ENCODE data around the gene PTPN1.
"Not testable (repeated sequence)": the region's sequence is repeated elsewhere in the genome, so short reads cannot be mapped to it uniquely, and the experiment has no call there.

The PTPN1 gene

GRCh38 chr20:50559149-50559548, 49.0 kb downstream of the PTPN1 start:
- peaks cover 20% of the 10 kb centered on the region; the same call in 1 of the 2 replicates for H3K4me1 ChIP-seq (ENCODE audit: insufficient read depth, low read length)
- no peaks in the 10 kb centered on the region for H3K9me3 ChIP-seq (ENCODE audit: control insufficient read depth, insufficient read depth, low read length)
- H3K9ac ChIP-seq (ENCODE audit: low read depth, low read length): no peak overlapping the region
- H3K36me3 ChIP-seq (ENCODE audit: insufficient read depth, low read length): peaks cover 9% of the 10 kb centered on the region

- Histone ChIP-seq H3K4me1 (ENCODE audit: insufficient read depth, low read length) (peaks cover 20% of the 10 kb centered on the region; the same call in 1 of the 2 replicates), H3K9ac (ENCODE audit: low read depth, low read length) (no peak overlapping the region), H3K36me3 (ENCODE audit: insufficient read depth, low read length) (peaks cover 10% of the 10 kb centered on the region), H3K9me3 (ENCODE audit: control insufficient read depth, insufficient read depth, low read length) (no peaks in the 10 kb centered on the region)
These were observed 49.9 kb downstream of the PTPN1 start for GRCh38 chr20:50559856-50560638.

GRCh38 chr20:50560867-50561266, 50.7 kb downstream of the PTPN1 start:
- no peak overlapping the region for H3K9ac ChIP-seq (ENCODE audit: low read depth, low read length)
- peaks cover 20% of the 10 kb centered on the region; the same call in 1 of the 2 replicates for H3K4me1 ChIP-seq (ENCODE audit: insufficient read depth, low read length)
- peaks cover 13% of the 10 kb centered on the region for H3K36me3 ChIP-seq (ENCODE audit: insufficient read depth, low read length)
- no peaks in the 10 kb centered on the region for H3K9me3 ChIP-seq (ENCODE audit: control insufficient read depth, insufficient read depth, low read length)

GRCh38 chr20:50561379-50562078, 51.3 kb downstream of the PTPN1 start:
- Histone ChIP-seq H3K9ac (ENCODE audit: low read depth, low read length) (no peak overlapping the region), H3K36me3 (ENCODE audit: insufficient read depth, low read length) (peaks cover 11% of the 10 kb centered on the region; the same call in 1 of the 2 replicates), H3K9me3 (ENCODE audit: control insufficient read depth, insufficient read depth, low read length) (no peaks in the 10 kb centered on the region), H3K4me1 (ENCODE audit: insufficient read depth, low read length) (peaks cover 20% of the 10 kb centered on the region; the same call in 1 of the 2 replicates)

GRCh38 chr20:50562262-50562701, 52.1 kb downstream of the PTPN1 start:
- Histone ChIP-seq H3K4me1 (ENCODE audit: insufficient read depth, low read length) (peaks cover 20% of the 10 kb centered on the region; the same call in 1 of the 2 replicates), H3K9ac (ENCODE audit: low read depth, low read length) (no peak overlapping the region), H3K36me3 (ENCODE audit: insufficient read depth, low read length) (peaks cover 11% of the 10 kb centered on the region; the same call in 1 of the 2 replicates)

GRCh38 chr20:50563133-50563944, 53.2 kb downstream of the PTPN1 start:
- H3K9ac ChIP-seq (ENCODE audit: low read depth, low read length): no peak overlapping the region
- no peaks in the 10 kb centered on the region for H3K9me3 ChIP-seq (ENCODE audit: control insufficient read depth, insufficient read depth, low read length)
- peaks cover 11% of the 10 kb centered on the region; the same call in 1 of the 2 replicates for H3K36me3 ChIP-seq (ENCODE audit: insufficient read depth, low read length)
- H3K4me1 ChIP-seq (ENCODE audit: insufficient read depth, low read length): peaks cover 20% of the 10 kb centered on the region; the same call in 1 of the 2 replicates

More at GRCh38 chr20:50562262-50562701, 52.1 kb downstream of the PTPN1 start:
- H3K9me3 ChIP-seq (ENCODE audit: control insufficient read depth, insufficient read depth, low read length): no peaks in the 10 kb centered on the region

- Histone ChIP-seq H3K4me1 (ENCODE audit: insufficient read depth, low read length) (peaks cover 26% of the 10 kb centered on the region; the same call in 1 of the 2 replicates), H3K9ac (ENCODE audit: low read depth, low read length) (no peak overlapping the region), H3K36me3 (ENCODE audit: insufficient read depth, low read length) (peaks cover 17% of the 10 kb centered on the region; the same call in 1 of the 2 replicates), H3K9me3 (ENCODE audit: control insufficient read depth, insufficient read depth, low read length) (no peaks in the 10 kb centered on the region)
These were observed 55.2 kb downstream of the PTPN1 start for GRCh38 chr20:50565383-50565782.

GRCh38 chr20:50565871-50566270, 55.7 kb downstream of the PTPN1 start:
- Histone ChIP-seq H3K4me1 (ENCODE audit: insufficient read depth, low read length) (peaks cover 21% of the 10 kb centered on the region; the same call in 1 of the 2 replicates), H3K9me3 (ENCODE audit: control insufficient read depth, insufficient read depth, low read length) (no peaks in the 10 kb centered on the region), H3K9ac (ENCODE audit: low read depth, low read length) (no peak overlapping the region), H3K36me3 (ENCODE audit: insufficient read depth, low read length) (peaks cover 17% of the 10 kb centered on the region; the same call in 1 of the 2 replicates)

- Histone ChIP-seq H3K4me1 (ENCODE audit: insufficient read depth, low read length) (peaks cover 7% of the 10 kb centered on the region; the same call in 1 of the 2 replicates), H3K9ac (ENCODE audit: low read depth, low read length) (no peak overlapping the region), H3K36me3 (ENCODE audit: insufficient read depth, low read length) (peaks cover 11% of the 10 kb centered on the region), H3K9me3 (ENCODE audit: control insufficient read depth, insufficient read depth, low read length) (no peaks in the 10 kb centered on the region)
These were observed 57.8 kb downstream of the PTPN1 start for GRCh38 chr20:50567860-50568548.

- Histone ChIP-seq H3K9ac (ENCODE audit: low read depth, low read length) (no peak overlapping the region), H3K4me1 (ENCODE audit: insufficient read depth, low read length) (peaks cover 7% of the 10 kb centered on the region; the same call in 1 of the 2 replicates), H3K36me3 (ENCODE audit: insufficient read depth, low read length) (peaks cover 11% of the 10 kb centered on the region), H3K9me3 (ENCODE audit: control insufficient read depth, insufficient read depth, low read length) (no peaks in the 10 kb centered on the region)
These were observed 58.4 kb downstream of the PTPN1 start for GRCh38 chr20:50568549-50568942.

GRCh38 chr20:50569487-50569863, 59.3 kb downstream of the PTPN1 start:
- H3K36me3 ChIP-seq (ENCODE audit: insufficient read depth, low read length): peaks cover 15% of the 10 kb centered on the region
- not testable (repeated sequence) for H3K9ac ChIP-seq (ENCODE audit: low read depth, low read length); H3K9me3 ChIP-seq (ENCODE audit: control insufficient read depth, insufficient read depth, low read length); H3K4me1 ChIP-seq (ENCODE audit: insufficient read depth, low read length)

GRCh38 chr20:50569864-50570836, 60.0 kb downstream of the PTPN1 start:
- Histone ChIP-seq H3K9ac (ENCODE audit: low read depth, low read length) (no peak overlapping the region), H3K36me3 (ENCODE audit: insufficient read depth, low read length) (peaks cover 16% of the 10 kb centered on the region), H3K4me1 (ENCODE audit: insufficient read depth, low read length) (peaks cover 7% of the 10 kb centered on the region; the same call in 1 of the 2 replicates), H3K9me3 (ENCODE audit: control insufficient read depth, insufficient read depth, low read length) (no peaks in the 10 kb centered on the region)

Measured in ES-I3 (cell line).